A549 (cell line): ENCODE results near the gene PDE6G. TPM values are rescaled to one million over a fixed set of nuclear protein-coding genes. Genes with fewer than 3 reads are reported as not detected.

Experiments
- ATAC-seq, 2 experiments: fragments of 200-7000 bp in 1 of 2; fragments of >200 bp in 1 of 2; cut with Nextera tagmentation in 1 of 2; cut with Tn5 transposase in 1 of 2; 3 replicates each; pipeline versions ENCODE4 v1.8.0 to v1.9.1; 2018 to 2020; ENCODE audit warnings: mild to moderate bottlenecking in 1 of 2, moderate library complexity in 1 of 2
- CTCF ChIA-PET: fragments of 300-600 bp; sonication (Branson Sonifier 250); formaldehyde crosslinking; extraction: SDS; loops from one replicate; lab custom pipeline; 2021; ENCODE audit warnings: antibody characterized with exemption, inconsistent platforms; lab: Yijun Ruan, JAX
- POLR2A ChIA-PET: fragments of 350-600 bp; formaldehyde crosslinking; extraction: SDS; loops from one replicate; lab custom pipeline; 2021; ENCODE audit warnings: antibody characterized with exemption, inconsistent platforms; lab: Yijun Ruan, JAX
- DNase-seq, 2 experiments: peaks; one replicate each; pipeline versions ENCODE4 v3.0.0 to v3.0.0-alpha.2; 2011 to 2016; ENCODE audit warnings: low read depth in 1 of 2, low spot score in 1 of 2
- FAIRE-seq: peaks from 2 replicates; lab custom pipeline; 2011; peaks lifted over from hg19 to GRCh38; lab: Jason Lieb, UNC
- H3K27ac ChIP-seq, 2 experiments: fragments of >200 bp; sonication (Bioruptor Twin); formaldehyde crosslinking; 3 replicates each; pipeline ENCODE4 v1.5.1; 2016 to 2017
- H3K4me1 ChIP-seq: fragments of >200 bp; sonication (Bioruptor Twin); formaldehyde crosslinking; 3 replicates; pipeline ENCODE4 v1.6.1; 2016
- H3K4me2 ChIP-seq: fragments of >200 bp; sonication (Bioruptor Twin); formaldehyde crosslinking; 3 replicates; pipeline ENCODE4 v1.6.1; 2016
- H3K4me3 ChIP-seq: fragments of >200 bp; sonication (Bioruptor Twin); formaldehyde crosslinking; 3 replicates; pipeline ENCODE4 v1.5.1; 2016
- H3K9me3 ChIP-seq: fragments of >200 bp; sonication (Bioruptor Twin); formaldehyde crosslinking; 3 replicates; pipeline ENCODE4 v1.6.1; 2016
- BHLHE40 ChIP-seq: IDR thresholded peaks from 2 replicates; pipeline ENCODE4 v1.6.1; 2012; ENCODE audit warnings: low read depth, low read length, inconsistent platforms
- CBX2 ChIP-seq: fragments of 200-600 bp; sonication (generic); IDR thresholded peaks from 2 replicates; pipeline ENCODE4 v1.6.1; 2016; ENCODE audit warnings: low read depth, mild to moderate bottlenecking, borderline replicate concordance
- CEBPB ChIP-seq, 2 experiments: fragments of >200 bp in 1 of 2; sonication (Bioruptor Twin) in 1 of 2; formaldehyde crosslinking in 1 of 2; IDR thresholded peaks; 2 replicates each; pipeline ENCODE4 v1.6.1; 2012 to 2016
- E2F6 ChIP-seq: IDR thresholded peaks from 2 replicates; pipeline ENCODE4 v1.6.1; 2012; ENCODE audit warnings: low read depth, borderline replicate concordance
- EP300 ChIP-seq, 2 experiments: fragments of >200 bp; sonication (Bioruptor Twin); formaldehyde crosslinking; IDR thresholded peaks; 2 replicates in 1 of 2; 3 replicates in 1 of 2; pipeline ENCODE4 v1.6.1; 2016 to 2017
- GATA3 ChIP-seq: IDR thresholded peaks from 2 replicates; pipeline ENCODE4 v1.6.1; 2012; ENCODE audit warnings: borderline replicate concordance
- HOXA7 ChIP-seq: fragments of 250-450 bp; sonication (Bioruptor Pico); IDR thresholded peaks from 2 replicates; pipeline ENCODE4 v1.5.0; 2020; ENCODE audit warnings: mild to moderate bottlenecking, moderate library complexity
- JUNB ChIP-seq: fragments of >200 bp; sonication (Bioruptor Twin); formaldehyde crosslinking; IDR thresholded peaks from 2 replicates; pipeline ENCODE4 v1.6.1; 2016
- MAFK ChIP-seq: fragments of 450-650 bp; IDR thresholded peaks from 2 replicates; pipeline ENCODE4 v1.6.1; 2014; ENCODE audit not compliant: partially characterized antibody
- MYC ChIP-seq: IDR thresholded peaks from 2 replicates; pipeline ENCODE4 v1.6.1; 2012; ENCODE audit warnings: mild to moderate bottlenecking, inconsistent platforms, low read length, improper control_type of control experiment, borderline replicate concordance
- NFE2L2 ChIP-seq: fragments of 150-350 bp; conservative IDR thresholded peaks from 2 replicates; pipeline ENCODE4 v1.6.1; 2014; ENCODE audit warnings: low read length
- NR3C1 ChIP-seq: fragments of >200 bp; sonication (Bioruptor Twin); formaldehyde crosslinking; IDR thresholded peaks from 3 replicates; pipeline ENCODE4 v1.6.1; 2017
- PBX3 ChIP-seq: IDR thresholded peaks from 2 replicates; pipeline ENCODE4 v1.6.1; 2012
- PHF8 ChIP-seq: fragments of 200-600 bp; sonication (generic); IDR thresholded peaks from 2 replicates; pipeline ENCODE4 v1.6.1; 2016; ENCODE audit warnings: low read depth, mild to moderate bottlenecking, antibody characterized with exemption, moderate library complexity, borderline replicate concordance
- POLR2A ChIP-seq: IDR thresholded peaks from 2 replicates; pipeline ENCODE4 v1.6.1; 2012; ENCODE audit warnings: mild to moderate bottlenecking, low read length
- POLR2AphosphoS2 ChIP-seq: conservative IDR thresholded peaks from 2 replicates; pipeline ENCODE4 v1.6.1; 2012; ENCODE audit warnings: low read length, improper control_type of control experiment, inconsistent platforms
- RAD21 ChIP-seq, 2 experiments: fragments of >200 bp in 1 of 2; sonication (Bioruptor Twin) in 1 of 2; formaldehyde crosslinking in 1 of 2; IDR thresholded peaks in 1 of 2; conservative IDR thresholded peaks in 1 of 2; 2 replicates in 1 of 2; 3 replicates in 1 of 2; pipeline ENCODE4 v1.6.1; 2012 to 2018; ENCODE audit warnings: inconsistent platforms in 1 of 2
- RARB ChIP-seq: fragments of 250-450 bp; sonication (Bioruptor Pico); IDR thresholded peaks from 2 replicates; pipeline ENCODE4 v1.8.0; 2021; ENCODE audit warnings: mild to moderate bottlenecking, moderate library complexity
- RCOR1 ChIP-seq: fragments of 150-350 bp; IDR thresholded peaks from 2 replicates; pipeline ENCODE4 v1.6.1; 2014; ENCODE audit warnings: antibody characterized with exemption, low read length, low read depth
- SMC3 ChIP-seq: fragments of >200 bp; sonication (Bioruptor Twin); formaldehyde crosslinking; IDR thresholded peaks from 3 replicates; pipeline ENCODE4 v1.6.1; 2018; ENCODE audit warnings: inconsistent platforms
- SREBF2 ChIP-seq: fragments of 450-650 bp; IDR thresholded peaks from 2 replicates; pipeline ENCODE4 v1.6.1; 2014; ENCODE audit warnings: mild to moderate bottlenecking, moderate library complexity
- TP53 ChIP-seq: fragments of 250-450 bp; sonication (Bioruptor Pico); IDR thresholded peaks from 2 replicates; pipeline ENCODE4 v1.5.0; 2021; ENCODE audit warnings: mild to moderate bottlenecking, moderate library complexity
- USF2 ChIP-seq: fragments of 450-650 bp; IDR thresholded peaks from 2 replicates; pipeline ENCODE4 v1.6.1; 2014; ENCODE audit warnings: antibody characterized with exemption
- ZFP36 ChIP-seq: fragments of 450-650 bp; IDR thresholded peaks from 2 replicates; pipeline ENCODE4 v1.6.1; 2014; ENCODE audit warnings: borderline replicate concordance; ENCODE audit not compliant: partially characterized antibody
- ZNF302 ChIP-seq: fragments of 250-450 bp; sonication (Bioruptor Pico); IDR thresholded peaks from 2 replicates; pipeline ENCODE4 v1.9.0; 2021; ENCODE audit warnings: inconsistent platforms, mild to moderate bottlenecking, moderate library complexity
- WGBS: methylation state at CpG from one replicate; pipeline ENCODE4 v1.1.6; 2017; ENCODE audit errors: missing lambda C conversion rate; 5-methylcytosine and 5-hydroxymethylcytosine counted together
- polyA plus RNA-seq, 4 experiments: library from polyadenylated mRNA; depleted of rRNA in 3 of 4; stranded (reverse); fragments of >200 nt; fragmentation: RNase III in 1 of 4; extraction: RNeasy Plus Mini Kit Qiagen cat#74134 plus additional on column Dnase treatment in 1 of 4; gene quantifications; 2 replicates in 3 of 4; 3 replicates in 1 of 4; pipeline ENCODE4 v1.2.3, GENCODE V29; 2011 to 2017
- TF ChIP-seq, protein P1 (sequence below): fragments of 250-450 bp; sonication (Bioruptor Pico); IDR thresholded peaks from 2 replicates; pipeline ENCODE4 v1.5.0; 2020; ENCODE audit warnings: low read depth, mild to moderate bottlenecking, moderate library complexity
- TF ChIP-seq, protein P2 (sequence below): IDR thresholded peaks from 2 replicates; pipeline ENCODE4 v1.6.1; 2012
- TF ChIP-seq, protein P3 (sequence below): fragments of >200 bp; sonication (Bioruptor Twin); formaldehyde crosslinking; IDR thresholded peaks from 2 replicates; pipeline ENCODE4 v1.6.1; 2016

PDE6G gene
- polyA plus RNA-seq, 2 of the 4 experiments (the other 2 are of a cell fraction) = 1.2 TPM

- TF ChIP-seq SREBF2 (no peak), RCOR1 (no peak), MYC (peak; percentile 75), E2F6 (no peak; the same call in 1 of the 2 replicates), CEBPB (IDR thresholded peaks at IDR 0.05) (no peak), POLR2AphosphoS2 (no peak), USF2 (no peak), ZFP36 (no peak), CBX2 (no peak), EP300 (IDR thresholded peaks at IDR 0.05) (no peak), TP53 (CRISPR knock-in tag) (0 out of 2 replicates have a peak, but pooled peaks have one; percentile 62), HOXA7 (CRISPR knock-in tag) (no peak), SMC3 (no peak), GATA3 (peak; percentile 2; the same call in 1 of the 2 replicates), POLR2A (peak; percentile 62), MAFK (peak; percentile 47), BHLHE40 (no peak), PBX3 (peak; percentile 81), NR3C1 (no peak), RAD21 (conservative IDR thresholded peaks at IDR 0.05 in 1 of 2, IDR thresholded peaks at IDR 0.05 in 1 of 2) (no peak), RARB (no peak), JUNB (no peak), ZNF302 (no peak), NFE2L2 (no peak)
- TF ChIP-seq, protein P1, sequence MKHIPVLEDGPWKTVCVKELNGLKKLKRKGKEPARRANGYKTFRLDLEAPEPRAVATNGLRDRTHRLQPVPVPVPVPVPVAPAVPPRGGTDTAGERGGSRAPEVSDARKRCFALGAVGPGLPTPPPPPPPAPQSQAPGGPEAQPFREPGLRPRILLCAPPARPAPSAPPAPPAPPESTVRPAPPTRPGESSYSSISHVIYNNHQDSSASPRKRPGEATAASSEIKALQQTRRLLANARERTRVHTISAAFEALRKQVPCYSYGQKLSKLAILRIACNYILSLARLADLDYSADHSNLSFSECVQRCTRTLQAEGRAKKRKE (CRISPR knock-in tag) = no peak
- TF ChIP-seq, protein P2, sequence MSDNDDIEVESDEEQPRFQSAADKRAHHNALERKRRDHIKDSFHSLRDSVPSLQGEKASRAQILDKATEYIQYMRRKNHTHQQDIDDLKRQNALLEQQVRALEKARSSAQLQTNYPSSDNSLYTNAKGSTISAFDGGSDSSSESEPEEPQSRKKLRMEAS = peak; percentile 87
- TF ChIP-seq, protein P3, sequence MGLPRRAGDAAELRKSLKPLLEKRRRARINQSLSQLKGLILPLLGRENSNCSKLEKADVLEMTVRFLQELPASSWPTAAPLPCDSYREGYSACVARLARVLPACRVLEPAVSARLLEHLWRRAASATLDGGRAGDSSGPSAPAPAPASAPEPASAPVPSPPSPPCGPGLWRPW = no peak
Observed at GRCh38 chr17:81683584-81684441, 27.5 kb upstream of the PDE6G start, which contains the start of the genes ARL16 and HGS (continued).

DNA sequence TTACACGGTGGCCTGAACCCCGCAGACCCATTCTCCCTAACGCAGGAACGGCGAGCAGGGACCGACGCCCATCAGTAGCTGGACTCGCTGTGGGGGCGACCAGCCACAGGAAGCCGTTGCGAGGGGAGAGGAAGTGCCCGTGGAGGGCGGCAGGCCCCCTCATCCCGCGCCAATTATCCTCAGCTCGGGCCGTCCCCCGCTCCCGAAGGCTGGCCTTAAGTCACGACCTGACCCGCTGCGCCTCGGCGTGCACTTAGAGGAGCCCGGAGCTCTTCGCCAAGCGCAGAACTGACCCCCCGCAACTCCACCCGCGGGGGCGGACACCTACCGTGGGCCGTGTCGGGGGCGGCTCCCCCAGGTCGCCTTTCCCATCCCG lies 26.9 kb upstream of the PDE6G start:
- peak overlapping the region; percentile 86 for H3K4me3 ChIP-seq
- WGBS = 0% methylated on average over 10 of the region's 37 CpGs
- FAIRE-seq = no peak
- no peak for DNase-seq
- peak overlapping the region; percentile 96 for H3K4me2 ChIP-seq
- H3K9me3 ChIP-seq = no peaks in the 10 kb centered on the region
- peak; percentile 20 to 36; a peak in 4 of 6 replicates for ATAC-seq
- CTCF ChIA-PET = interaction anchor here (0.8 to 8.1 kb wide), 12 partner anchors 8 to 124 kb away, joined by 3 to 54 read pairs (median 5); partner anchors contain the start of gene MRPL12
- H3K27ac ChIP-seq = peak overlapping the region; percentile 90 to 91
- TF ChIP-seq HOXA7 (CRISPR knock-in tag) (no peak), PHF8 (peak; percentile 44; the same call in 1 of the 2 replicates)
- H3K4me1 ChIP-seq = peaks cover 25% of the 10 kb centered on the region
- POLR2A ChIA-PET = interaction anchor here (0.8 to 3.8 kb wide), 15 partner anchors 9 to 339 kb away, joined by 3 to 42 read pairs (median 5); partner anchors contain the start of genes CCDC137, CENPX, MCRIP1 and MRPL12
